GM19238 (cell line): ENCODE data around the gene SAT2.

Source experiments
- DNase-seq: peaks from one replicate; pipeline ENCODE4 v3.0.0; 2011; ENCODE audit warnings: low spot score; ENCODE audit not compliant: insufficient read length

Gene SAT2

DNA sequence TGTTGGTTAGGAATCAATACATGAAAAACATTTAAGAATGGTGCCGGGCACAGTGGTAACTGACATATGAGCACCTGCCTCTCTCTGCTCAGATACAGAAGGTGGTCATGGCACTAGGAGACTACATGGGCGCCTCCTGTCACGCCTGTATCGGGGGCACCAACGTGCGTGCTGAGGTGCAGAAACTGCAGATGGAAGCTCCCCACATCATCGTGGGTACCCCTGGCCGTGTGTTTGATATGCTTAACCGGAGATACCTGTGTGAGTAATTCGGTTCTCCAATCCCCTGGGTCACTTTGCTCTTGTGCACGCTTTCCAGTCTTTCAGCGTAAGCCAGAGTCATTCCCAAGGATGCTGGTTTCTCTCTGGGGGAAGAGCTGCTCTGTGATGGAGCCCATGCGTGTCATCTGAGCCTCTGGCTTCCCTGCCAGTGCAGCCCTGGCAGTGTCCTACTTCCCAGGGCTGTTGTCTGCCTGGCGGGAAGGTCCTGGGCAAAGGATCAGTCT, 51.1 kb downstream of the SAT2 start:
- DNase-seq, result no peak
